NCI-H82 (cell line): Measurements from ENCODE around the gene ARPIN.
A peak's percentile ranks its signal among the peaks of the same experiment; 100 is the strongest.
"Not testable (repeated sequence)": the region's sequence is repeated elsewhere in the genome, so short reads cannot be mapped to it uniquely, and the experiment has no call there.

Experiments
- DNase-seq: peaks from one replicate; lab custom pipeline; 2025; lab: John Stamatoyannopoulos, UW

The ARPIN gene

DNA sequence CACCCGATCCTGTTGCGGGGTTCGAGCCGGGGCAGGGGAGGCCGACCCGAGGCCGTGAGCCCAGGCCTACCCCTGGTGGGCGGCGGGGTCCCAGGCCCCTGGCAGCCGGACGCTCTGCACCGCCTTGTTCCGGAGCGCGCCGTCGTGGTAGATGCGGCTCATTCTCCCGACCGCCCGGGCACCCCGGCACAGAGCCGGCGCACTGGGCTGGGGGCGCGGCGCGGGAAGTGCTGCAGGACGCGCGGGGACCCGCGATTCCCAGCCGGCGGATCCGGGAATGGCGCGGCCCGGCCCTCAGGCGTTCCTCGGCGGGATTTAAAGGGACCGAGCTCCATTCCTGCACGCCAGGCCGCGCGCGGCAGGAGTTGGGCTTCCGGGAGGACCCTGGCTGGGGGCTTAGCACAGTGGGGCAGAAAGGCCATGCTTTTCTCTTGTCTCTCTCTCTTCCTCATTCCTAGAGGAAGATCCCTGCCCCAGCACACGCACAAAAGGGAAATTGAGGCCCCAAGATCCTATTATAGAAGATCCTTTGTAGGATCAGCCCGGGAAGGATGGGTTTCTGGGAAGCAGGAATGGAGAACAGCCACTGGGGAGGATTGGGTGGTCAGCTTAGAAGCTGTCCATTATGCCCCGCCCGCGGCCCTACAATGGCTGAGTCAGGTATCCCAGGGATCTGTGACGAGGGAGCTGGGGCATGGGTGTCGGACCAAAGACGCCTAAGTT lies at the start of gene ARPIN:
Gene ARPIN, minus strand, starts transcription at position 279 of the 723 bp plus-strand sequence. Its CDS starts 117 bp downstream, at position 162.
- DNase-seq: peak; percentile 64

DNA sequence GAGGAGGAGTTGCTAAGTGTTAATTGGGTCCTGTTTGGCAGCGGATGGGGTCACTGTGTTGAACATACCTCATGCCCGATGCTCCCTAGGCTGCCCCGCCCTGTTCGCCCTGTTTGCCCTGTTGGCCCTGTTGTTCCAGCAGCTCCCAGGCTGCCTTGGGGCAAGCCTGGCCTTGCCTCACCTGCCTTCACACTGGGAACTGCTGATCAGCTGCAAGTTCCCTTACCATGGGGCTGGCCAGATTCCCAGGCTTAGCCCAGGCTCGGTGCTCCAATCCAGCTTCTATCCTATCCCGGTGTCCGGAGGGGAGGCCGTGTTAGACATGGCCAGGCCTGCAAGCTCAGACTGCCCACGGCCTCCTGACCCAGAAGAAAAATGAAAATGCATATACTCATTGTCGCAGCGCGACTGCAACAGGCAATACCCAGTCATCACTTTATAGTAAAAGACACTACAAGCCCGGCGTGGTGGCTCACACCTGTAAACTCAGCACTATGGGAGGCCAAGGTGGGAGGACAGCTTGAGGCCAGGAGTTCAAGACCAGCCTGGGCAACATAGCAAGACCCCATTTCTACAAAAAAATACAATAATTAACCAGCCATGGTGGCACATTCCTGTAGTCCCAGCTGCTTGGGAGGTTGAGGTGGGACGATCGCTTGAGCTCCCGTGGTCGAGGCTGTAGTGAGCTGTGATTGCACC lies 45.5 kb upstream of the ARPIN start:
- no peak for DNase-seq

DNA sequence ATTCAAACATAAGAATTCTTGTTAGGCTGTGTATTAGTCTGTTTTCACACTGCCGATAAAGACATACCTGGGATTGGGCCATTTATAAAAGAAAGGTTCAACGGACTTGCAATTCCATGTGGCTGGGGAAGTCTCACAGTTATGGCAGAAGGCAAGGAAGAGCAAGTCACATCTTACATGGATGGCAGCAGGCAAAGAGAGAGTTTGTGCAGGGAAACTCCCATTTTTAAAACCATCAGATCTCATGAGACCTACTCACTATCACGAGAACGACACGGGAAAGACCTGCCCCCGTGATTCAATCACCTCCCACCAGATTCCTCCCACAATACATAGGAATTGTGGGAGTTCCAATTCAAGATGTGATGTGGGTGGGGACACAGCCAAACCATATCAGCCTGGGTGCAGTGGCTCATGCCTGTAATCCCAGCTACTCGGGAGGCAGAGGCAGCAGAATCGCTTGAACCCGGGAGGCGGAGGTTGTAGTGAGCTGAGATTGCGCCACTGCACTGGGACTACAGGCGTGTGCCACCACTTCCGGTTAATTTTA lies 42.8 kb upstream of the ARPIN start:
- not testable (repeated sequence) for DNase-seq

DNA sequence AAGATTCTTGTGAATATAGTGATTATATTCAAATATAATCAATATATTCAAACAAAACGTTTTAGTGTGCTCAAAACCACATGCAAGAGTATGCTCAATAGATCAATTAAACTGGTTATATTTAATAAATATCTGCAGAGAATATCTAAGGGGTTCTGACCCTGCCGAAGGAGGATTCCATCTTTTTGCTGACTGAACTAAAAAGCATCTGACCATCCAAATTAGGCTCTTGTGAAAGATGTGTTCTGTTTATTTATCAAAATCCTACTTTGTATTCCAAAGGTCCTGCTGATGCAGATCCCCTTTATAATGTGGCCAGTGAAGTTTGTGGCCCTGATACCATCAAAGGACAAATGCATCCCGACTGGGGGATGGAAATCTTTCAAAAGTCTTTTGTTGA lies 41.8 kb upstream of the ARPIN start:
- DNase-seq: no peak

DNA sequence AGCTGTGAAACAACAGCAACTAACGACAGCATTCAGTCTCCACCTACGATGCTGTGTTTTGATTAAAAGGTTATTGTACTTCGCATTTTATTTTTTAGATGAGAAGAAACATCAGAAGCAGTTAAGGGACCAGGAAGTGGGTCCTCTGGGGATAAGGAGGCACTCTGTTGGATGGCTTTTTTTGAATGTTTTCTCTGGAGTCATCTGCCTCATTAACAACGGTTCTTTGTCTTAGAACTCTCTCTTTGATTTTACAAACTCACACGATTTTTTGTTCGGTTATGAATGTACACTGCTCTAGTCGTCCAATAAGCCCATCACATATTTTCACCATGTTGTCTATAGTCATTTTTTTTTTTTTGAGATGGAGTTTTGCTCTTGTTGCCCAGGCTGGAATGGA lies 36.0 kb upstream of the ARPIN start:
- no peak for DNase-seq

DNA sequence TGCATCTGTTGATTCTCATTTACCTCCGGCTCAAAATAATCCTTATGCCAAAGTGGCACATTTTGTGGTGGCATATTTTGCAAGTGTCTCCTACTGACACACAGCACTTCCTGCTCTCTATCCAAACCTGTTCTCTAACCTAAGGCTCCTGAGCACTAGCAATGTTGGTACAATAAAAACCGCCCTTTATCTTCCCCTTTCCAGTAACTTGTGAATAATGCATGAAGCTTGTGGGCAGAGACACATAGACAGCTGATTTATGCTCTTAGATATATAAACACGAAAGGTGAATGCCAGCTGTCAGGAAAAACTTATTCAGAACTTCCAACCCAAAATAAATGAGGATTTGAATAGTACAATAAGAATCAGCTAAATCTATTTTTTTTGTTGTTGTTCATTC lies 34.6 kb upstream of the ARPIN start:
- DNase-seq: no peak

DNA sequence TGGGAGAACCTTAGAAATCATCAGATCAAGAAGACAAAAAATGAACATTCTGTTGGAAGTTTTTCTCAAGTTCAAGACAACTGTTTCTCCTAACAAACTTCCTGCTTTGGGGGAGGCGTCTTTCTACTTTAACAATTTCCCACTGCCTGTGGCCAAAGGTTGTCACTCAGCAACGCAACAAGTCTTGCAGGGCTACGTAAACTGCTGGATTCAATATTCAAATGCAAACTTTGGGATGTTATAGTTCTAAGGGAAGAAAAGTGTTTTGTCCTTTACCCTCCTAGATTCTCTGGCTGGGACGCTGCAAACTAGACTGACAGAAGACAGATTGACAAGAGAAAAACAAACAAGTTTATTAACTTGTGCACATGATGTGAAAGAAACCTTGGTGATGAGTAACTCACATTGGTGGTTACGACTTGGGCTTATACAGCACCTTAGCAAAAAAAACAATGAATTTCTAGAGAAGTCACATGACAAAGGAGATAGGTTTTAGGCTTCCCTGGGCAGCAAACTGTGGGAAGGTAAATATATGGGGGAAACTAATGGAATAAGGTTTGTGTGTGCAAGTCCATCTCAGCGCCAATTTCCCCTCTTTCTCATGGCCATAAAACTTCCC lies 34.0 kb upstream of the ARPIN start:
- DNase-seq: no peak

DNA sequence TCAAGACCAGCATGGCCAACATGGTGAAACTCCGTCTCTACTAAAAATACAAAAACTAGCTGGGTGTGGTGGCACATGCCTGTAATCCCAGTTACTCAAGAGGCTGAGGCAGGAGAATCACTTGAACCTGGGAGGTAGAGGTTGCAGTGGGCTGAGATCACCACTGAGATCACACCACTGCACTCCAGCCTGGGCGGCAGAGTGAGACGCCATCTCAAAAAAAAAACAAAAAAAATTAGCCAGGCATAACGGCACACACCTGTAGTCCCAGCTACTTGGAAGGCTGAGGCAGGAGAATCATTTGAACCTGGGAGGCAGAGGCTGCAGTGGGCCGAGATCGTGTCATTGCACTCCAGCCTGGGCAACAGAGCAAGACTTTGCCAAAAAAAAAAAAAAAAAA lies 31.0 kb upstream of the ARPIN start:
- DNase-seq: not testable (repeated sequence)

DNA sequence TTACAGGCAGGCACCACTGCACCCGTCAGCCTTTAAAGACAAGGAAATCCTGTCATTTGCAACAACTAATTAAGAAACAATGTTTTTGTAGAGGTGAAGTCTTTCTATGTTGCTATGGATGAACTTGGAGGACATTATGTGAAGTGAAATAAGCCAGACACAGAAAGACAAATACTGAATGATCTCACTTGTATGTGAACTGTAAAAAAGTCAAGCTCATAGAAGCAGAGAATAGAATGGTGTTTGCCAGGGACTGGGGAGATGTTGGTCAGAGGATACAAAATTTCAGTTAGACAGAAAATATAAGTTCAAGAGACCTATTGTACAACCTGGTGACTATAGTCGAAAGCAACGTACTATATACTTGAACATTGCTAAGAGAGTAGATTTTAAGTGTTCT lies 27.2 kb upstream of the ARPIN start:
- no peak for DNase-seq

DNA sequence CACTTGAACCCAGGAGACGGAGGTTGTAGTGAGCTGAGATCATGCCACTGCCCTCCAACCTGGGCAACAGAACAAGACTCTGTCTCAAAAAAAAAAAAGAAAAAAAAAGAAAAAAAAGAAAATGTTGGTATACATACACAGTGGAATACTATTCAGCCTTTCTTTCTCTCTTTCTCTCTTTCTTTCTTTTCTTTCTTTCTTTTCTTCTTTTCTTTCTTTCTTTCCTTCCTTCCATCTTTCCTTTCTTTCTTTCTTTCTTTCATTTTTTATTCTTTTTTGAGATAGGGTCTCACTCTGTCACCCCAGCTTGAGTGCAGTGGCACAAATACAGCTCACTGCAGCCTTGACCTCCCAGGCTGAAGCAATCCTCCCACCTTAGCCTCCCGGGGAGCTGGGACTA lies 26.6 kb upstream of the ARPIN start:
- not testable (repeated sequence) for DNase-seq

DNA sequence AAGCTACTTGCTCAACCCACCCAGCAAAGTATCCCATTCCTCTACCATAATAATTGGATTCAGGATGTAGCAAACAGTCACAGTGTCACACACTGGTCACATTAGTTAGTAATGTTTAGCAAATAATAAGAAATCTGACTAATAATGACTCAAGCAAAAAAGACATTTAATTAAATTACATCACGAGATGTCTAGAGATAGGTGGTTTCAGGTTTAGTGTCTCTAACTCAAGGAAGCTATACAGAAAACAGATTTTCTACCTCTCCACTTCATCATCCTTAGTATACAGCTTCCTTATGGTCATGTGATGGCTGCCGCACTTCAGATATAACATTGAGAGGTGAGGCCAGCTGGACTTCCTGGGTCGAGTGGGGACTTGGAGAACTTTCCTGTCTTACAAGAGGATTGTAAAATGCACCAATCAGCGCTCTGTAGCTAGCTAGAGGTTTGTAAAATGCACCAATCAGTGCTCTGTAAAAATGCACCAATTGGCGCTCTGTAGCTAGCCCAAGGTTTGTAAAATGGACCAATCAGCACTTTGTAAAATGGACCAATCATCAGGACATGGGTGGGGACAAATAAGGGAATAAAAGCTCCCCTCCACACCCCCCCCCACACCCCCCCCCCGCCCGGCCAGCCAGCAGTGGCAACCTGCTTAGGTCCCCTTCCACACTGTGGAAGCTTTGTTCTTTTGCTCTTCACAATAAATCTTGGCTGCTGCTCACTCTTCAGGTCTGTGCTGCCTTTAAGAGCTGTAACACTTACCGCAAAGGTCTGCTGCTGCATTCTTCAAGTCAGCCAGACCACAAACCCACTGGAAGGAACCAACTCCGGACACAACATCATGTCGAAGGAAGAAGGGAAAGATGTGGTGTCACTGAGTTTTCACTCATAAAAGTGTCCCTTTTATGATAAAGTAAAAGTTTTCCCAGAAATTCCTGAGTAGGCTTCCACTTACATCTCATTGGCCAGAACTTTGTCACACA lies 24.9 kb upstream of the ARPIN start:
- DNase-seq: no peak

DNA sequence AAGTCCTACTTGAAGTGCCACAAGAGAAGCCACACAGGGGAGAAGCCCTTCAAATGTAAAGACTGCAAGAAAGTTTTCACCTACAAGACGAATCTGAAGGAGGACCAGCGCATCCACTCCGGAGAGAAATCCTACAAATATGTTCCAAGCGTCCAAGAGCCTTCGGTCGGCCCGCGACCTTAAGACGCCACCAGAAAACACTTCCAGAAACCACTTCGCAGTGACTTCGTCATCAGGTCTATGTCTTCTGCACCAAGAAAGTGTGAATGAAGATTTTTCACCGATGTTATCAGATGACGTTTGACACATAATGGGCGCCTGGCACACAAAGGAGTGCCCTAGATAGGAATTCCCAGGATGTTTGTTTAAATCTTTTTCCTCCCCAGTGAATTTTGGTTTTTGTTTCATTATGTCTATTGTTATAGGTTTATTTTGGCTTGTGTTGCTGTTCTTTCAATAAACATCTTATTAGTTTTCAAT lies 24.1 kb upstream of the ARPIN start:
- DNase-seq: no peak

DNA sequence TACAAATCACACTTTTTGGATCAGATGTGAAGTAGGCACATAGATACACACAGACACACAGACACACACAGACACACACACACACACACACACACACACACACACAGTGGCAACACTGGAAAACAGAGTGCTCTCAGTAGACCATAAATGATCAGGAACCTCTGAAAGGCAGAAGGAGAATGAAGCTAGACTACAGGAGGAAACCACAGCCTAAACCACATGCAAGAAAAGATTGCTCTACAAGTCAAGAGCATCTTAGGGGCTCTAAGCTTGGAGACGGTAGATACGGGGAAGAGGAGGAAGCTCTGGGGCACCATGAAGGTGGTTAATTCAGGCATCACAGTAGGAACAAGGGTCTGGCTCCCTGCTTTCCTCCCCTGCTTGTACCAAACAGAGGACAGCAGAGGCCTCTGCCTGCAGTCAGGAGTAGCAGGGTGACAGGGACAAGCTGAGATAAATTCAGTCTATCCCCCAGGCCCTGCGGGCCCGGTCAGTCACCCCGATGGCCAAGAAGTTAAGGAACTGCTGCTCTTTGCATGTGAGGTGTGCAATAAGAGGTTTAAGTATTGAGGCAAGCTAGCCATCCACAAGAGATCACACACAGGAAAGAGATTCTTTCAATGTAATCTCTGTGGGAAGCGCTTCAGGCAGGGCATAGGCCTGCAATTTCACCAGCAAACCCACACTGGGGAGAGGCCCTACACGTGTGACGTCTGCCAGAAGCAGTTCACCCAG lies 23.5 kb upstream of the ARPIN start:
- no peak for DNase-seq

DNA sequence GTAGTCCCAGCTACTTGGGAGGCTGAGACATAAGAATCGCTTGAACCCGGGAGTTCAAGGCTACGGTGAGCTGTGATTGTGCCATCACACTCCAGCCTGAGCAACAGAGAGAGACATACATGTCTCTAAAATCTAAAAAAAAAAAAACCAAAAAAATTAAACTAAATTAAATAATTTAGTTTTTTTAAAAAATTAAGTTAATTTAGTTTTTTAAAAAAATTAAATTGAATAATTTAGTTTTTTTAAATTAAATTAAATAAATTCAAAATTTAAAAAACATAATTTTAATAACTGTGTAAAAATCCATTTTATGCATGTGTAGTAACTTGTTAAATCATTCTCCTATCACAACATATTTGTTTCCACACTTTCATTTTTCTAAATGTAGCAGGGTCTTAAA lies 20.1 kb upstream of the ARPIN start:
- no peak for DNase-seq

DNA sequence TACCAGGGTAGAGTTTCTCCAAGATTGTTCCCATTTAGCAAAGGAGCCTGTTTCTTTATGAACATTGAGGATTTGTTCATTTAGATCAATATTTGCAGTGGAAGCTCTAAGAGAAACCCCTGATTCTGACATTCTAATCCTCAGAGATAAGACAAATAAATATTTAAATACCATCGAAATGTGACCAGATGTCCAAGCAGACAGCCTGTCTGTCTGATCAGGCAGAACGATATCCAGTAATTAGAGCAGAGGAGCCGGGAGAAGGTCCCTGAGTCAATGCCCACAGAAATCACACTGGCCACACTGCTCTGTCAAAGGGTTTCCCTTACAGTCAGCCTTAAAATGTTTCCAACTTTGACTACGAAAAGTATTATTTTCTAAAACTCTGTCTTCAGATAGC lies 15.7 kb upstream of the ARPIN start:
- DNase-seq: peak; percentile 36

DNA sequence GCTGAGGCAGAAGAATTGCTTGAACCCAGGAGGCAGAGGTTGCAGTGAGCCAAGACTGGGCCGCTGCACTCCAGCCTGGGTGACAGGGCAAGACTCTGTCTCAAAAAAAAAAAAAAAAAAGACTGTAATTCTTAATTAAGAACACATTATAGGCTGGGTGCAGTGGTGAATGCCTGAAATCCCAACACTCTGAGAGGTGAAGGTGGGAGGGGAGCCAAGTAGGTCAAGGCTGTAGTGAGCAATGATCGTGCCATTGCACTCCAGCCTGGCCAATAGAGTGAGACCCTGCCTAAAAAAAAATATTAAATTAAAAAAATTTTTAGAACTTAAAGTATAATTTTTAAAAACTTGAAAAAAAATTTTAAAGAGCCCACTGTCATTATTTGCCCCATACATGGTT lies 13.4 kb upstream of the ARPIN start:
- DNase-seq: no peak

DNA sequence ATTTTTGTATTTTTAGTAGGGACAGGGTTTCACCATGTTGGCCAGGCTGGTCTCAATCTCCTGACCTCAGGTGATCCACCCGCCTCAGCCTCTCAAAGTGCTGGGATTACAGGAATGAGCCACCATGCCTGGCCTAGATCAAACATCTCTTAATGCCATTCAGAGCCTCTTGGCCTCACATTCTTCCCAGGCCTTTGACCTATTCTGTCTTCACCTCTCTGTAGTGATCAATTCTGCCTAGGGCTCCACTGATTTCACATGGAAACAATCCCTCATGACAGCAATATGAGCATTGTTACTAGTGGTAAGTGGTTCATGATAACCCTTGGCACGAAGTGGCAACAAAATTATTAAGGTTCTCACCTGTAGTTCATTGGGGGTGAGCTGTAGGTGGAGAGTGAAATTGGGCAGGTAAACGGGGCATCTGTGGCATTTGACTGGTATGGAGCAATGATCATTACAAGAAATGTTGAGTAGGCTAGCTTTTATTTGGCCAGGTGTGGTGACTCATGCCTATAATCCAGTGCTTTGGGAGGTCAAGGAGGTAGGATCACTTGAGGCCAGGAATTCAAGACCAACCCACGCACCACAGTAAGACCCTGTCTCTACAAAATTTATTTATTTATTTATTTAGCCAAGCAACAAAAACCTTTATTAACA lies 4.8 kb upstream of the ARPIN start:
- no peak for DNase-seq

DNA sequence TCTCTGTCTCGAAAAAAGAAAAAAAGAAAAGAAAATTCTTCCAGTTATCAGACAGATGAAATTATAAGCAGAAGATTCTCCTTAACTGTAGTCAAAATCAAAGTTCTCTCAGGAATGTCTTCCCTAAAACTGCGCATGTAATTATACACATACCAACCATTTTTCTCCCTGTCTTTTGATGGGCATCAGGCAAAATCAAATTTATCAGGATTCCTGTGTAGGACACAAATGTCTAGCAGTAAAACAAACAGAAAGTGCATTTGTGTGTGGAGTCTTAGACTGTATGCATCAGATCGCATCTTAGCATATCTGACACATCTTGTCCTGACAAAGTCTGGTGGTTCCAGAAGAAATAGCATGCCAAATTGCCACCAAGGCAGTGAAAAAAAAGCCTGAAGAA lies 3.9 kb upstream of the ARPIN start:
- DNase-seq: no peak

DNA sequence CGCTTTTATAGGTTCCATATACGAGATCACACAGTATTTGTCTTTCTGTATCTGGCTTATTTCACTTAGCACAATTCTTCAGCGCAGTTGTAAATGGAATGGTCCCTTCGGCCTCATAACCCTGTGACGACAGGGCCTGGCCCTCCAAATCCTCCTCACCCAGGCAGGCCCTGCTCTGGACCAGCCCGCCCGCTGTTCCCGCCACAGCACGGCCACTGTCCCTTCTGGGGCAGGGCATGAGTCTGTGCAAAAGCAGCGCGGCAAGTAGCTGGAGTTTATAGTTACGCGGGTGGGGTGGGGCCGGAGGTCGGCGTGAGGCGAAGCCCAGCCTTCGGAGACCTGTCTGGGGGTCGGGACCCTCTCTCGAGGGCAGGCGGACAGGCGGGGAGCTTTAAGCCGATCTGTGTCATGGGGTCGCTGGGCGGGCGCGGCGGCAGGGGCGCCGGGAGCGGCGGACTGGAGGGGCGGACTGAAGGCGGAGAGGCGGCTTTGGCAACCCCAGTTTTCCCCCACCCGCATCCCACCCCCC lies 543 bp downstream of the ARPIN start:
- DNase-seq: no peak
